ENCODE measurements around the gene ELOB.

ELOB gene

DNA sequence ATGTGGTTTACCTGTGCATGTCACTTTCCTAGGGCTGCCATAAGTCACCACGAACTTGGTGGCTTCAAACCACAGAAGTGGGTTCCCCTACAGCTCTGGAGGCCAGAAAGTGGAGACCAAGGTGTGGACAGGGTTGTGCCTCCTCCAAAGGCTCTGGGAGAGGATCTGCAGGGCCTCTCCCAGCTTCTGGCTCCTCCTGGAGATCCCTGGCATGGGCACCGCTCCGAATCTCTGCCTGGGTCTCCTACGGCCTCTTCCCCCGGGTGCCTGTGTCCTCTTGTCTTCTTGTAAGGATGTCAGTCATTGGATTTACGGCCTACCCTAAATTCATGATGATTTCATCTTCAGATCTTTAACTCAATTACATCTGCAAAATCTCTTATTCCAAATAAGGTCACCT lies 27.1 kb downstream of the ELOB start:
- TF ChIP-seq TAF1 (IDR thresholded peaks at IDR 0.05; ENCODE audit: borderline replicate concordance, insufficient read depth, low read length): no peak

DNA sequence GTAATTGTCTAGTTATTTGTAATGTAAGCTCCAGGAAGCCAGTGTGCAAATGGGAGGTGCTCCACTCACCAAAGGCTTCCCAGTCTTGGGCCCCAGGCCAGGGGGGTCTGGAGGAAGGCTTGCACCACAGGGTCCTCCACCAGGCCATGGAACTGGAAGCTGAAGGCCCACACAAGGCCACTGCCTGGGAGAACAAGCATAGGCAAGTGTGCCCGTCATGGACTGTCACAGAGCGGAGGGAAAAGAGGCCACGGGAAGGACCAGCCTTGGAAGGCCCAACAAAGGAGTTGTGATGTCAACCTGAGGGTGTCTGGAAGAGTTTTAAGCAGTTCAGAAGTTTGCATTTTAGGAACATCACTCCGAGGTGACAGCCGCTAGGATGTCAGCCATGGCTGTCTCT lies 27.6 kb downstream of the ELOB start:
- TF ChIP-seq, protein P1, sequence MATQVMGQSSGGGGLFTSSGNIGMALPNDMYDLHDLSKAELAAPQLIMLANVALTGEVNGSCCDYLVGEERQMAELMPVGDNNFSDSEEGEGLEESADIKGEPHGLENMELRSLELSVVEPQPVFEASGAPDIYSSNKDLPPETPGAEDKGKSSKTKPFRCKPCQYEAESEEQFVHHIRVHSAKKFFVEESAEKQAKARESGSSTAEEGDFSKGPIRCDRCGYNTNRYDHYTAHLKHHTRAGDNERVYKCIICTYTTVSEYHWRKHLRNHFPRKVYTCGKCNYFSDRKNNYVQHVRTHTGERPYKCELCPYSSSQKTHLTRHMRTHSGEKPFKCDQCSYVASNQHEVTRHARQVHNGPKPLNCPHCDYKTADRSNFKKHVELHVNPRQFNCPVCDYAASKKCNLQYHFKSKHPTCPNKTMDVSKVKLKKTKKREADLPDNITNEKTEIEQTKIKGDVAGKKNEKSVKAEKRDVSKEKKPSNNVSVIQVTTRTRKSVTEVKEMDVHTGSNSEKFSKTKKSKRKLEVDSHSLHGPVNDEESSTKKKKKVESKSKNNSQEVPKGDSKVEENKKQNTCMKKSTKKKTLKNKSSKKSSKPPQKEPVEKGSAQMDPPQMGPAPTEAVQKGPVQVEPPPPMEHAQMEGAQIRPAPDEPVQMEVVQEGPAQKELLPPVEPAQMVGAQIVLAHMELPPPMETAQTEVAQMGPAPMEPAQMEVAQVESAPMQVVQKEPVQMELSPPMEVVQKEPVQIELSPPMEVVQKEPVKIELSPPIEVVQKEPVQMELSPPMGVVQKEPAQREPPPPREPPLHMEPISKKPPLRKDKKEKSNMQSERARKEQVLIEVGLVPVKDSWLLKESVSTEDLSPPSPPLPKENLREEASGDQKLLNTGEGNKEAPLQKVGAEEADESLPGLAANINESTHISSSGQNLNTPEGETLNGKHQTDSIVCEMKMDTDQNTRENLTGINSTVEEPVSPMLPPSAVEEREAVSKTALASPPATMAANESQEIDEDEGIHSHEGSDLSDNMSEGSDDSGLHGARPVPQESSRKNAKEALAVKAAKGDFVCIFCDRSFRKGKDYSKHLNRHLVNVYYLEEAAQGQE (IDR thresholded peaks at IDR 0.05; ENCODE audit: insufficient read depth in 1 of 2, low read depth in 2 of 2, low read length in 2 of 2): no peak
- no peak for TF ChIP-seq SIN3A (IDR thresholded peaks at IDR 0.05; ENCODE audit: borderline replicate concordance, insufficient read depth, low read length)
- TF ChIP-seq FOXP2 (optimal IDR thresholded peaks at IDR 0.05; ENCODE audit: borderline replicate concordance, extremely low read depth, extremely low read length, insufficient read depth): no peak
- TF ChIP-seq TAF1 (IDR thresholded peaks at IDR 0.05; ENCODE audit: borderline replicate concordance, insufficient read depth, low read length): no peak

DNA sequence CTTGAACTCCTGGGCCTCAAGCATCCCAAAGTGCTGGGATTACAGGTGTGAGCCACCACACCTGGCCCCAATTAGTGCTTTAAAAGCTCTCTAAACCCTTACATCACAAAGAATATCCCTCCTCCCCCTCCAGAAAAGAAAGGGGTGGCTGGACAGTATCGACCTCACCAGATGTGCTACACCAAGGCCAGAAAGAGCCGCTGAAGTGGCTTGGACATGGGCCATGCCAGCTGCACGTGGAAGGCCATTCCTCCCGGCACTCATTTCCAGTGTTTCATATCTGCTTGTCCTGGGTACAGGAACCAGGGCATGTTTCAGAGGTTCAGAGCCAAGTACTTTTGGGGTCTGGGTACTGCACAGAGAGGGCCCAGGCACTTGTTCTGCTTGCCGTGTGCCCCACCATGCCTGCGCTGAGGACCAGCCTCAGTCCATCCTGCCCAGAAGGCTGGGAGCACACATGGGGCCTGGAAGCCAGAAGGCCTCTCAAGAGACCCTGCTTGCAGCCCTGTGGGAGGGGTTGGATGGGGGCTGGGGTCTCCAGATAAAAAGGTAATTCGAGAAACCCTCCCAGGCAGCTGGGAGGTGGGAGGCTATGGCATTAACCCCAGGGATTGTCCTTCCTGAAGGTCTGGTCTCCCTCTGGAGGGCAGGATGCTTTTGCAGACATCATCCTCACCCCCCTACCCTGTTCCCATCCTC lies 28.2 kb downstream of the ELOB start:
- no peak for TF ChIP-seq SIN3A (IDR thresholded peaks at IDR 0.05; ENCODE audit: borderline replicate concordance, insufficient read depth, low read length)
- no peak for TF ChIP-seq FOXP2 (optimal IDR thresholded peaks at IDR 0.05; ENCODE audit: borderline replicate concordance, extremely low read depth, extremely low read length, insufficient read depth)
- TF ChIP-seq TAF1 (IDR thresholded peaks at IDR 0.05; ENCODE audit: borderline replicate concordance, insufficient read depth, low read length): no peak
- TF ChIP-seq POLR2AphosphoS5 (IDR thresholded peaks at IDR 0.05; ENCODE audit: low read depth, low read length): no peak
- TF ChIP-seq, protein P1 (IDR thresholded peaks at IDR 0.05; ENCODE audit: insufficient read depth in 1 of 2, low read depth in 2 of 2, low read length in 2 of 2): no peak

DNA sequence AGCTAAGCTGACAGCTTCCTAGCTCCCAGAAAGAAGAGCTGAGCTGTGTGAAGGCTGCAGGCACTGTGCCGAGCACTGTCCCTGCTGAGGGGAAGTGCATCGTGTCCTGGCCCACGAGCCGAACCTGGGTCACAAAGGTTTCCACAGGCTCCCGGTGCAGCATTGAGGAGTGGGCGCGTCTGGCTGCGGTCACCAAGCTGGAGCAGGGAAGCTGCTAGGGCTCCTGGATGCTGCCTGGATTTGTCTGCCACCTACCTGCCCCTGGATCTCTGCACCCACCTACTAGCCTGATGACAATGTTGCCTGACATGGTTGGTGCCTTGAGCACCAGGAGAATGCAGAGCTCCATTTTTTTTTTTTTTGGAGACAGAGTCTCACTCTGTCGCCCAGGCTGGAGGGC lies 31.1 kb downstream of the ELOB start:
- TF ChIP-seq, protein P1 (IDR thresholded peaks at IDR 0.05; ENCODE audit: insufficient read depth in 1 of 2, low read depth in 2 of 2, low read length in 2 of 2): no peak
- TF ChIP-seq FOXP2 (optimal IDR thresholded peaks at IDR 0.05; ENCODE audit: borderline replicate concordance, extremely low read depth, extremely low read length, insufficient read depth): no peak
- TF ChIP-seq TAF1 (IDR thresholded peaks at IDR 0.05; ENCODE audit: borderline replicate concordance, insufficient read depth, low read length): no peak
- TF ChIP-seq POLR2AphosphoS5 (IDR thresholded peaks at IDR 0.05; ENCODE audit: low read depth, low read length): no peak
- TF ChIP-seq SIN3A (IDR thresholded peaks at IDR 0.05; ENCODE audit: borderline replicate concordance, insufficient read depth, low read length): no peak

DNA sequence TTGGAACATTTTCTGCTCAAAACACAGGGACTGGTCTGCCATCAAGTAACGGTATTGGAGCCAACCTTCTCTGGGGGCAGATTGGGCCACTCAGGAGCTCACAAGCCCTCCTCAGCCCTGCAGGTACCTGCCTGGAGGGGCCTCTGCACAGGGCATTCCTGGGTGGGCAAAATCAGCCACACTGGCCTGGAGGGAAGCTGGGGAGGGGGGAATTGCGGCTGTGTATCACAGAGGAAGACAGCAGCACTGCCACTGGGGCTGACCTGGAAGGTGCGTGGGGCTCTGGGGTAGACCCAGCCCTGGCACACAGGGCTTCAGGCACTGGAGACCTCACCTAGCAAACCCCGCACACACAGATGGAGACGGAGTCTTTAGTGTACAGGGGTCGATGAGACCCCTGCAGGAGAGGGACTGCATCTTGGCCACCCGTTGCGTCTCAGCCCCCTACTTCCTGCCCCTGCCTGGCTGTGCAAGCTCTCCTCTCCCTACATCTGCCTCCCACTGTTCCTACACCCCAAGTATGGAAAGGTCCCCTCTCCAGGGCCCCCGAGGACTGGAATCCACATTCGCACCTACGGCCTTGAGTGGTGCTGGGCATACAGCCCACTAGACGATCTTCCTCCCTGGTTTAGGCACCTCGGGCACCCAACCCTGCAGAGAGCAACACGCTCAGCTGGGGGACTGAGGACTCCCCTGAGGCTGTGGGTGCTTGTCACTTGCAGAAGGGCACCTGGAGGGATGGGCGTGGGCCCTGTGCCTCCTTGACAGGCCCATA lies 31.8 kb downstream of the ELOB start:
- TF ChIP-seq POLR2AphosphoS5 (IDR thresholded peaks at IDR 0.05; ENCODE audit: low read depth, low read length) (no peak), FOXP2 (optimal IDR thresholded peaks at IDR 0.05; ENCODE audit: borderline replicate concordance, extremely low read depth, extremely low read length, insufficient read depth) (no peak), TAF1 (IDR thresholded peaks at IDR 0.05; ENCODE audit: borderline replicate concordance, insufficient read depth, low read length) (no peak), SIN3A (IDR thresholded peaks at IDR 0.05; ENCODE audit: borderline replicate concordance, insufficient read depth, low read length) (no peak)
- TF ChIP-seq, protein P1 (IDR thresholded peaks at IDR 0.05; ENCODE audit: insufficient read depth in 1 of 2, low read depth in 2 of 2, low read length in 2 of 2): no peak
